Cortex of kidney (tissue), 1 donor: ENCODE data around the gene NUP98.
"Not testable (repeated sequence)": the region's sequence is repeated elsewhere in the genome, so short reads cannot be mapped to it uniquely, and the experiment has no call there.

Experiments
- DNase-seq: peaks from one replicate; lab custom pipeline; 2025; lab: John Stamatoyannopoulos, UW

The NUP98 gene

DNA sequence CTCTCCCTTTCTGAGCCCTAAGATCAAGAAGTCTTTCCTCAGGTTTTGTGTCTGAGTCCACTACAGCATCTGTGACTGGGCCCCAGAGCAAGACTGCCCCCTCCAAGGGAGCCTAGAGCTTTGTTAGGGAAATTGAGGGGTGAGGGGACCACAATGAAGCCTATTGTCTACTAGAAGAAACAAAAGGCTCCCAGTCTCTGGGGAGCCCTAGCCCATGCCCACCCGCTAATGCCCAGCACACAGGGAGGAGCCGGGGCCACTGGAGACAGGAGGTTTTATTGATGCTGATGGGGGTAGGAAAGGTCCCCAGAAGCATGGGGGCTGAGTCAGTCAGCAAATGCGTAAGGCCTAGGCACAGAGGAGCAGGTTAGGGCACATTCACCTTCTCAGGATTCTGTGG lies 29.4 kb upstream of the NUP98 start:
- DNase-seq, result no peak

DNA sequence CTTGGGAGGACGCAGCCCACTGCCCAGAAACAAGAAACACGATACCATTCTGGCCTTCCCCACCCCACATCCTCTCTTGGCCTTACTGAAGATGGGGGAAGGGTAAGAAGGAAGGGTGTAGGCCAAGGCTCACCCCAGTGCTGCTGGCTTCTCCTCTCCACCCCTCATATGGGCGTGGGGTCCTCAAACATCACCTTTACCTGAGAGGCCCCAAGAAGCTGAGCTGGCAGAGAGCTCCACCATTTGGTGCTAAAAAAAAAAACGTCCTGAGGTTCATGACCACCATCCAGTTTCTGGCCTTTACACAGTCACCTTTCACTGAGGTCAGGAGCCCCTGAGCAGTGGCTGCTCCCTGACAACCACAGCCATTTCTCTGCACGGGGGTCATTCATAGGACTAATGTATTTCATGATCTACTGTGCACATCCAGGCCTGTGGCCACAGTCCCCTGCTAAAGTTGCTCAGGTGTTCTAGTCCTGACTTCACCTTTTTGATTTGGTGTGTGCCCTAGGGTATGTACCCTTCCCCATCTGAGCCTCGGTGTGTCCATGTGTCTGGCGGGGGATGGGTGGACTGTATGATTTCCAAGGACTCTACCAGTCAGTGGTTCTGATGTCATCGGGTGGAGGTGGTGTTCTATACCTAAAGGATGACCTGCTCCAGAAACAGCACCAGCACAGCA lies 28.3 kb upstream of the NUP98 start:
- no peak for DNase-seq

DNA sequence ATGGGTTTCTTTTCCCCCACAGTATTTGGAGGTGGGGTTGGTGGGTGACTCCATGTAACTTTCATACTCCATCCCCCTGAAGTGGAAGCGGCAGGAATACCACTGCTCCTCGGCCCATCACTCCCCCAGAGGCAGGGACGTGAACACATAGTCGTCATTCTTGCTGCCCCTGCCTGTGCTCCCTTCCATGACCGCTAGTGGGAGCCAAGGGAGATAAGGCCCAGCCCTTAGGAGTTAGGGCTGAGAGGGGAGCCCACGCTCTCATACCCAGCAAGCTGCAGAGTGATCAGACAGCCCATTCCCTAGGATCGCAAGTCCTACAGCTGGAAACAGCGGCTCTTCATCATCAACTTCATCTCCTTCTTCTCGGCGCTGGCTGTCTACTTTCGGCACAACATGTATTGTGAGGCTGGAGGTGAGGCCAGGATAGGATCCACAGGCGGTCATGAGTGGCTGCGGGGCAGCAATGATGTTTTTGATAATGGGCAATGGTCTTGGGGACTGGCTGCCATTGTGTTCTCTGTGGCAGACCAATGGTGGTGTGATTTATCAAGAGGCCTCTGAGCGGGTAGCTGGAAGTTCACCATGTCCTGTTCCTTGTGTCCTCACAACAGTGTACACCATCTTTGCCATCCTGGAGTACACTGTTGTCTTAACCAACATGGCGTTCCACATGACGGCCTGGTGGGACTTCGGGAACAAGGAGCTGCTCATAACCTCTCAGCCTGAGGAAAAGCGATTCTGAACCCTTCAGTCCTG lies 27.5 kb upstream of the NUP98 start:
- no peak for DNase-seq

DNA sequence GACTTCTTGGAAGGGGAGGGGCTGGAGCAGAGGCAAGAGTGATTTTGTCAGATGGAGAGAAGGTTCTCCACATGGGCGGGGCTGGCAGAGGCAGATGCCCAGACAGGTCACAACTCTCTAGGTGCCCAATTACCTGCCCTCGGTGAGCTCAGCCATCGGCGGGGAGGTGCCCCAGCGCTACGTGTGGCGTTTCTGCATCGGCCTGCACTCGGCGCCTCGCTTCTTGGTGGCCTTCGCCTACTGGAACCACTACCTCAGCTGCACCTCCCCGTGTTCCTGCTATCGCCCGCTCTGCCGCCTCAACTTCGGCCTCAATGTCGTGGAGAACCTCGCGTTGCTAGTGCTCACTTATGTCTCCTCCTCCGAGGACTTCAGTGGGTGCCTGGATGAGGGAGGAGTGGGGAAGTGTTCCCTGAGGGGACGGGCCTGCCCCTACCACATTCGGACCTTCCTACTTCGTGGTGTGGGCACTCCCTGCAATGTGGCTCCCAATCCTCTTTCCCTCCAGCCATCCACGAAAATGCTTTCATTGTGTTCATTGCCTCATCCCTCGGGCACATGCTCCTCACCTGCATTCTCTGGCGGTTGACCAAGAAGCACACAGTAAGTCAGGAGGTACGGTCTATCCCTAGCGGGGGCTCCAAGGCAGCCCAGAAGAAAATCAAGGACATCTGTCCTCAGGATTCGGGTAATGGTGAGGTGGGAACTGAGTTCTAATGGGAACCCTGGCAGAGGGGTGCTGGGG lies 26.6 kb upstream of the NUP98 start:
- DNase-seq, result no peak

DNA sequence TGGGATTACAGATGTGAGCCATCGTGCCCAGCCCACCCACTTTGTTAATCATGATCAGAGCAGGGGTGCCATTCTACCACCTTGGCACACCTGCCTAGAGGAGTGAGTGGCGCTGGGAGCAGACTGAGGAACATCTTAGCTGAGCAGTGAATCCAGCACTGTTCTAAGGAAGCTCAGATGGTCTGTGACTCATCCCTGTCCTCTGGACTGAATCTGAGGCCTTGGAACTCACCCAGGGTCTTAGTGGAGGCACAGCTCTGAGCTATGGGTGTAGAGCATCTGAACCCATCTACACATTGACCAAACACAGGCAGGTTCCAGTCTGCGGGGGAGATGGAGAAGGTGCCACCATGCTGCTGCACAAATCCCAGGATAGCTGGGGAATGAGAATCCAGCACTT lies 25.9 kb upstream of the NUP98 start:
- DNase-seq, result no peak

DNA sequence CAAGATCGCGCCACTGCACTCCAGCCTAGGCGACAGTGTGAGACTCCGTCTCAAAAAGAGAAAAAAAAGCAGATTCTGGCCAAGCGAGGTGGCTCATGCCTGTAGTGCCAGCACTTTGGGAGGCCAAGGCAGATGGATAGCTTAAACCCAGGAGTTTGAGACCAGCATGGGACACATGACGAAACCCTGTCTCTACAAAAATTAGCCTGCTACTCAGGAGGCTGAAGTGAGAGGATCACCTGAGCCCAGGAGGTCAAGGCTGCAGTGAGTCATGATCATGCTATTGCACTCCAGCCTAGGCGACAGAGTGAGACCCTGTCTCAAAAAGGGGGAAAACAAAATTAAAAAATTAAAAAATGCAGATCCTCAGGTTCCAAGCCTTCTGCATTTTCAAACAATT lies 25.0 kb upstream of the NUP98 start:
- no peak for DNase-seq

DNA sequence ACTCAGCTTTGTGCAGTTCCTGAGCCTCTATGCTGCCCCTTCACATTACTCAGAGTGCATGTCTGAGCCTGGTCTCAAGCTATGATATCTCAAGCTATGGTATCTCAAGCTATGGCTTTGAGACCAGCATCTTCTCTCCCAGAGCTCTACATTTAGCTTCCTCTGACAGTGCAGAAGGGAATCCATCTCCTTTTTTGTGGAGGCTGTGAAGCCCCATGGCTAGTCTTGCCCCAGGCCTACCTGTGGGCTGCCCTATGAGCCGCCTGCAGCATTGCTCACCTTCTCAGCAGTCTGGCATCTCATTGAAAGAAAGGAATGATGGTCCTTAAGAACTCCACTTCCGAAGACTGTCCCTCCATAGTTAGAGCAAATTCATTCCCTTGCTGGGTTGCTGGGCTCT lies 23.6 kb upstream of the NUP98 start:
- no peak for DNase-seq

DNA sequence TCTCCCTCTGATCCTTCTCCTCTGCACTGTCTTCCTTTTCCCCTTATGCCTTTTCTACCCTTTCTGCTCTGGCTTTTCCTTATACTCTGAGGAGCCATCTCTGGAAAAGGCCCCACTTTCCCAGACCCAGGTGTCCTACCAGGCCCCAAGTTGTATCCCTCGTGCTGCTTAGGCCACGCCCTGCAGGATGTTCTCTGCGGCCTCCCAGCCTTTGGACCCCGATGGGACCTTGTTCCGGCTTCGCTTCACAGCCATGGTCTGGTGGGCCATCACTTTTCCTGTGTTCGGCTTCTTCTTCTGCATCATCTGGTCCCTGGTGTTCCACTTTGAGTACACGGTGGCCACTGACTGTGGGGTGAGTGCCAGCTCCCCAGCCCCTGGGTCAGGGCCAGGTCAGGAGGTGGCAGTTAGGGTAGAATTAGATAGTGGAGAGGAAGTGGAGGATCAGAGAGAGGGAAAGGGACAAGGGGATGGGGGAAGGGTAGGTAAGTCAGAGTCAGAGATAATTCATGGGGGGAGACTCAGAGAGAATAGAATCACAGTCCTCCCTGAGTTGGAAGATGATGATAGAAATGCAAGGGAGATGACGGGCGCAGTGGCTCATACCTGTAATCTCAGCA lies 19.9 kb upstream of the NUP98 start:
- DNase-seq, result no peak

DNA sequence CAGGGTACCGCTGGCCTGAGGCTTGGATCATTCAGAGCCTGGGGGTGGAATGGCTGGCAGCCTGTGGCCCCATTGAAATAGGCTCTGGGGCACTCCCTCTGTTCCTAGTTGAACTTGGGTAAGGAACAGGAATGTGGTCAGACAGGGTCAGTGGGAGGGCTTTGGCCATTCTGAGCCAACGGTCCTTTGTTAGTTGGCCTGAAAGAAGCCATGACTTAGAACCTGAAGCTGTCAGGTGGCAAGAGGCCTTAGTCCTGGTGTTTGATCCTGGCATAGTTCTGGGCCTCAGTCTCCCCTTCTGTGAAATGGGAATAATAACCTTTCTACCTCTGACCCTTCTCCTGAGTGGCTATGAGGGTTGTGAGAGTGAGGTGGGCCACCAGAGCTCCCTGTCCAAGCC lies 19.3 kb upstream of the NUP98 start:
- no peak for DNase-seq

DNA sequence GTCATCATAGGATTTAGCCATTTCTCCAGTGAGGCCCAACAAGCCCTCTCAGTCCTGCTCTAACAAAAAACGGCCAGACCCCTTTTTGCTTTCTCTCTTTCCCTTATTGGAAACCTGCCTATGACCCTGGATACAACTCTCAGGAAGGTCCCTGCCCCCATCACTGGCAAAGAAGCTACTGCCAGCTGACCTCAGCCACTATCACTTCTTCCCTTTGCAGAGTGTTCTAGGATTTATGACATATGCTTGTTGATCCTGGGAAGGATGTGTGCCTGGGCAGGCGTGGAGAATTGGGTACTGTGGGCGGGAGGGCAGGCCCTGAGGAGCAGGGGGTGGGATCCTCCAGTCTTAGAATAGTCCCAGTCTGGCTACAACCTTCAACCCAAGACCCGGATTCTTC lies 18.5 kb upstream of the NUP98 start:
- no peak for DNase-seq

DNA sequence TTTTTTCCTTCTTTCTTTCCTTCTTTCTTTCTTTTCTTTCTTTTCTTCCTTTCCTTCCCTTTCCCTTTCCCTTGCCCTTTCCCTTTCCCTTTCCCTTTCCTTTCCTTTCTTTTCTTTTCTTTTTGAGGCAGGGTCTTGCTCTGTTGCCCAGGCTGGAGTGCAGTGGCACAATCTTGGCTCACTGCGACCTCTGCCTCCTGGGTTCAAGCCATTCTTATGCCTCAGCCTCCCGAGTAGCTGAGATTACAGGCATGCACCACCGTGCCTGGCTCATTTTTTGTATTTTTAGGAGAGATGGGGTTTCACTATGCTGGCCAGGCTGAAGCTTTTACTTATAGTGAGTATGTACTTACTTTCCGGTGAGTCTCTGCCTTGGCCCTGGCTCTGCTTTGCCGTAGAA lies 17.5 kb upstream of the NUP98 start:
- DNase-seq, result not testable (repeated sequence)

DNA sequence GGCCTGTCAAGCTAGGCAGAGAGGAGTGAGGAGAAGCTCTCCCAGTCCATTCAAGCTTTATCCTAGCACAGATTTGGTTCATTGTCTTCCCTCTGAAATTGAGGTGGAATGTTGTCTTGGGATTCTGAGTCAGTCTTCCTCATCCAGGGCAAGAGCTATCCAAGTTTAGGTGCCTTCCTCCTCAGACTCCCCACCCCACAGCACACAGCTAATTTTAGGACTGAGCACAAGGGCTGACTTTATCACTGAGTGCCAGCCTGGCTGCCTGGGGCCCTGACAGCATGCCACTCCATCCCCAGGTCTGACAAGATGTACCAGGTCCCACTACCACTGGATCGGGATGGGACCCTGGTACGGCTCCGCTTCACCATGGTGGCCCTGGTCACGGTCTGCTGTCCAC lies 13.6 kb upstream of the NUP98 start:
- no peak for DNase-seq

DNA sequence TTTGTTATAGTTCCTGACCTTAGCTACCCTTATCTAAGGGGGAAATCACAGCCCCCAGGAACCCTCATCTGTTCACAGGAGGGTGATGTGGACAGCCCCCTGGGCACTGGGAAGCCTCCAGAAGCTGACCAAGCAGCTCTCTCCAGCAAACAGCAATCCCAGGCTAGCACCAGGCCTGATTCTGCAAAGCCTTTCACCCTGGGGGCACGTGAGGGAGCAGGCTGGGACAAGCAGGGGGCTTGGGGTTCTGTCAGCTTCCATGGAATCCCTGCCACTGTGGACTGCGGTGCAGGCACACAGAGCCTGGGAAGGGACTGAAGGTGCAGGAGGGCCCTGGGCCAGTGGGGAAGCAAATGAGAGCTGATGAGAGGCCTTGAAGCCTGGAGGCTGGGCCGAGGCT lies 13.1 kb upstream of the NUP98 start:
- no peak for DNase-seq

DNA sequence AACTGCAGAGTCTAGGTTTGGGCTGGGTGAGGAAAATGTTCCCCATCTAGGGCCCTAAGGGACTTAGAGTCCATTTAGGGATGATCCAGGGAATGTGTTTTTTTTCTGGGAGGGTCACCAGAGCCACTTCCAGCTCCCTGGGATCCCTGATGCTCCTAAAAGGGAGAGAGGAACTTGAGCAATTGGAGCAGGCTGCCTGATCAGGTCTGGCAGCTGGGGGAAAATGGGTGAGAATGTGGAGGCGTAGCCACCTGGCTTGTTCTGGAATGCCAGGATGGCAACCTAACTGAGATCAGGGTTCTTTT lies 12.2 kb upstream of the NUP98 start:
- DNase-seq, result no peak

DNA sequence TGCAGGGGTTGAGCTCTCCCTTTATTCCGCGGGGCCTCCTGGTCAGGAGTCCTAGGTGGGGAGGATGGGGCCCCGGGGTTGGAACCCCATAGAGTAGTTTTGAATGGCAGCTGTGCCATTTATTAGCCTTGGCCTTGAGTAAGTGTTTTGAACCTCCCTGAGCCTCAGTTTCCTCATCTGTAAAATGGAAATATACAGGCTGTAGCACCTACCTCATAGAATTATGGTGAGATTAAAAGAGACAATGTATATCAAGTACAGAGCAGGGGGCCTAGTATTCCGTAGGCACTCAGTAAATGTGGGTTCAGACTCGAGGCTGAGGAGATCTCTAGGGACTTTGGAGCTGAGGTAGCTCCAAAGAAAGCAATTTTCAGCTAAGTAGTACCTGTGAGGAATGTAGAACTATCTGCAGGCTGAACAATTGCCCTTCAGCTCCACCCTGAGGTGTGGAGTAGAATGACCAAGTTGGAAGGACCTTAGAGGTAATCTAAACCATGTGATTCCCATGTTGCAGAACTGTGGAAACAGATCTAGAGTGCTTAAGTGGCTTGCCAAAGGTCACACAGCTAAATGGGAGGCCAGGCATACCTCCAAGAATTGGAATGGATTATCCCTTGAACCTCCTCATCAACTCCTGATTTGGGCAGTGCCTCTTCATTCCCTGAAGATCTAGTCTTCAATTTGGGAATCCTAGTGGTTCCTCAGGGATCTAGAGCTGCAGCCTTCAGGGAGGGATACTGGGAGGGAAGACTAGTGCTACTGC lies 11.7 kb upstream of the NUP98 start:
- DNase-seq, result no peak

DNA sequence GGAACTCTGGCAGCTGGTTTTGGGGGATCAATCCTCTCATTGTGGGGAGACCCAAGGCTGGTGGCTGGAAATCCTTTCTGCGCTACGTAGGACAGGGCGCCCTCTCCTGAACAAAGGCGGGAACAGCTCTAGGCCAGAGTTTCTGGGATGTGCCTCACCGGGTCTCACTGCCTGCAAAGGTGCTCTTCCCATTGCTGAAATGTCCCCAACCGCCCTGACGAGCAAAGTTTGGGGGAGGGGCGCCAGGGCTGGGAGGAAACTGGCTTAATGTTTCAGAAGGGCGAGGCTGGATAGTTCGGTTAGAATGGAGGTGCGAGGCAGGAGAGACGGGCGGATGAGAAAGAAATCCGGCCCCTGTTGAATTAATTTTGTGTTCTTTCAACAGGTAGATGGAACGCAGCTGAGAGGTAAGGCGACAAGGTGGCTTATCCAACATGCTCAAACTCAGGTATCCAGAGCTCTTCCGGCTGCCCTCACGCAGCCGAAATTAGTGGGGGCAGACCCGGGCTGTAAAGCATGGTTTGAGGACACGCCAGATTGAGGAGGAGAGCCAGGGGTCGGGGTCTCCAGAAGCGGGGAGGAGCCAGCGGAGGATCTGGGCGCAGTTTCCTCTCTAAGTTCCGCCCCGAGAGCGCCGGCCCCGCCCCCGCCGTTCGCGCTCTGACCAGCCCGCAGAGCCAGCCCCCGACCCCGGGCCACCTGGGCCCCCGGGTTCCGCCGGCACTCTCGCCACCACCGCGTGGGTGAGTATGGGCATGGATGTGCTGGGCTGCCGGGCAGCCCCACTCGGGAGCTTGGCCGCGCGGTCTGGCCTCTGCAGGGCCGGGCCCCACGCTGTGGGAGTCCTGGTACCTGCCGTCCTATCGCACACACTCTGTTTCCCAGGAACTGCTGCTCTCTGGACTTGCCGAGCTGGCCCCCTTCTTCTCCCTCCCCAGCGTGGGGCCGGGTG lies 10.8 kb upstream of the NUP98 start, which contains the start of gene PGAP2:
PGAP2 (plus strand) TSS at position 652 of the 952 bp plus-strand sequence. CDS start 2,700 bp downstream, outside the sequence.
- DNase-seq, result no peak

DNA sequence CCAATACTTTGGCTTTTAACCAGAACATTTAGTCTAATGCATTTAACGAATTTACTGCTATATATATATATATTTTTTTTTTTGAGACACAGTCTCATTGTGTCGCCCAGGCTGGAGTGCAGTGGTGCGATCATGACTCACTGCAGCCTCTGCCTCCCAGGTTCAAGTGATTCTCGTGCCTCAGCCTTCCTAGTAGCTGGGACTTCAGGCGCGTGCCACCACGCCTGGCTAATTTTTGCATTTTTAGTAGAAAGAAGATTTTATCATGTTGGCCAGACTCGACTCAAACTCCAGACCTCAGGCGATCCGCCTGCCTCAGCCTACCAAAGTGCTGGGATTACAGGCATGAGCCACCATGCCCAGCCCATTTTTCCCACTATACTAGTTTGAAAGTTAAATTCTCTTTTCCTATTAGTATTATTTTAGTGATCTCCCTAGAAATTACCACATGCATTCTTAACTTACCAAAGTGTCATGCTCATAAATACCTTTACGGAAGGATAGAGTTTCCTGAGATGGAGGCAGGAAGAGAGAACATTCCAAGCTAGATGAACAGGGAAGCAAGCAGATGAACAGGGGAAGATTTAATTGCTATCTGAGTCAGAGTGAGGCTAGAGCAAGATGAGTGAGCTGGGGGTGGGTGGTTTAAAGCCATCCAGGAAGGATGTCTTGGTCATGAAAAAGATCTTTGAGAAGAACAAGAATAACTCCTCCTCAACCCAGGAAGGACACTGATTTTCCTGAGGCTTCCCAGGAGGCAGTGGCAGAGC lies 6.6 kb upstream of the NUP98 start:
- no peak for DNase-seq

DNA sequence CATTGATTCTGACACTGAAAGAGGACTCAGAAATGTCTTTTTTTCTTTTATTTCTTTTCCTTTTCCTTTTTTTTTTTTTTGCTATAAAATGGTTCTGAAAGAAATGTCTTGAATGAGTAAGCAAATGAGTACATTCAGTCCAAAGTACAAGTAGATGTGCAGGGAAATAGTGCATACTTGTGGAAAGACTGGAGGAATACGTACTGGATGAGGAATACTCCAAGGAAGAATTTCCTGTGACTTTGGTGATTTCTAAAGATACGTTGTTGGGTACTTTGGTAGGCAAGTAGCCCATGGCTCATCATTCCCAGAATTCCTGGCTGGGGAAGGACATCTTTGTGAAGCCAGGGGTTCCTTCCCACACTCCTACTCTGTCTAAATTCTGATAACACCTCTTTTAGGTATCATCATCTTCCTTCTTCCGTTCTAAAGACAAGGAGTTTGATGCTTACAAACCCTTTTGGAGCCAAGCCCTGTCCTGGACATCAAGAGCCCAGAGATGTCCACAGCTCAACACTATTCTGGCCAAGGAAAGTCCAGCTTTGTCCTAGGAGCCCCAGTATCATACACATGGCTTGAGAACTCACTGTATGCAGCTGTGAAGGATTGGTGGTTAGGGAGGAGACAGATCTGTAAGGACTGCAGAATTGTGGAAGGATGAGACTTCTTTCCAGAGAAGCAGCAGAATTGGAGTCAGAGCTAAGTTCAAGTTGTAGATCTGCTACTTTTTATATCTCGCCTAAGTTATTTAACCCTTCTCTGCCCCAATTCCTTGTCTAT lies 4.8 kb upstream of the NUP98 start:
- no peak for DNase-seq

DNA sequence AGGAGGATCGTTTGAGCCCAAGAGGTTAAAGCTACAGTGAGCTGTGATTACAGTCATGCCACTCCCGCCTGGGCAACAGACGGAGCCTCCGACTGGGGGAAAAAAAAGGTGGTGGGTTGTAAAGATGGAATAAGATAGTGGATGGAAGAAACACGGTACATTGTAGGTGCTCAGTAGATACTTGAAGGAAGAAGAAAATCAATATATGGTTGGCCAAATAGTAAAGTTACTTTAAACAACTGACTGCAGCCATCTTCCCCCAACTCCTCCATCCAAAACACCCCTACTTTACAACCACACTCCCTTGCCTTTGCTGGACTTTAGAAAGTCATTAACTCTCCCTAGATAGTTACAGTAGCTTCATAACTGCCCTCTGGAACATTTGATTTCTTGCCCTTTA lies 2.5 kb upstream of the NUP98 start:
- no peak for DNase-seq
